Endothelial cell (in vitro differentiated cells): ENCODE measurements around the gene LANCL2. TPM values are rescaled to one million over a fixed set of nuclear protein-coding genes. Genes with fewer than 3 reads are reported as not detected.

ENCODE experiments used
- DNase-seq: peaks from one replicate; pipeline ENCODE4 v3.0.0; 2021; ENCODE audit warnings: low spot score
- H3K27ac Mint-ChIP-seq: one replicate; pipeline ENCODE4 v1.8.0; 2021; ENCODE audit warnings: mixed read lengths, inconsistent platforms; ENCODE audit not compliant: unreplicated experiment
- H3K27me3 Mint-ChIP-seq: one replicate; pipeline ENCODE4 v1.8.0; 2021; ENCODE audit warnings: mild to moderate bottlenecking, moderate library complexity, mixed read lengths, inconsistent platforms; ENCODE audit not compliant: unreplicated experiment
- H3K36me3 Mint-ChIP-seq: one replicate; pipeline ENCODE4 v1.8.0; 2021; ENCODE audit warnings: mild to moderate bottlenecking, low read depth, mixed read lengths, inconsistent platforms; ENCODE audit not compliant: unreplicated experiment
- H3K4me1 Mint-ChIP-seq: one replicate; pipeline ENCODE4 v1.8.0; 2021; ENCODE audit warnings: mild to moderate bottlenecking, mixed read lengths, inconsistent platforms; ENCODE audit not compliant: unreplicated experiment
- H3K4me3 Mint-ChIP-seq: one replicate; pipeline ENCODE4 v1.8.0; 2021; ENCODE audit warnings: mild to moderate bottlenecking, mixed read lengths, inconsistent platforms; ENCODE audit not compliant: unreplicated experiment
- H3K9me3 Mint-ChIP-seq: one replicate; pipeline ENCODE4 v1.8.0; 2021; ENCODE audit warnings: mixed read lengths, inconsistent platforms; ENCODE audit not compliant: unreplicated experiment
- long read RNA-seq: library from polyadenylated mRNA; unstranded; transcript quantifications from one replicate; pipeline ENCODE4 v2.0.0, GENCODE V29; 2020; ENCODE audit not compliant: unreplicated experiment
- total RNA-seq: library from RNA; stranded (reverse); fragmentation: NEBNext Ultra II Directional; extraction: Animal tissue kit (Norgen Biotek cat#: 25700); gene quantifications from one replicate; pipeline ENCODE4 v1.2.1, GENCODE V29; 2021; ENCODE audit not compliant: unreplicated experiment
- TF ChIP-seq, protein P1 (sequence below): fragments of 200-600 bp; sonication (generic); IDR thresholded peaks from one replicate; pipeline ENCODE4 v1.5.0; 2021; ENCODE audit warnings: antibody characterized with exemption; ENCODE audit not compliant: unreplicated experiment

LANCL2 gene, protein sequence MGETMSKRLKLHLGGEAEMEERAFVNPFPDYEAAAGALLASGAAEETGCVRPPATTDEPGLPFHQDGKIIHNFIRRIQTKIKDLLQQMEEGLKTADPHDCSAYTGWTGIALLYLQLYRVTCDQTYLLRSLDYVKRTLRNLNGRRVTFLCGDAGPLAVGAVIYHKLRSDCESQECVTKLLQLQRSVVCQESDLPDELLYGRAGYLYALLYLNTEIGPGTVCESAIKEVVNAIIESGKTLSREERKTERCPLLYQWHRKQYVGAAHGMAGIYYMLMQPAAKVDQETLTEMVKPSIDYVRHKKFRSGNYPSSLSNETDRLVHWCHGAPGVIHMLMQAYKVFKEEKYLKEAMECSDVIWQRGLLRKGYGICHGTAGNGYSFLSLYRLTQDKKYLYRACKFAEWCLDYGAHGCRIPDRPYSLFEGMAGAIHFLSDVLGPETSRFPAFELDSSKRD
- 14.8 TPM for total RNA-seq
- long read RNA-seq, full-length matches to known transcripts: 3 of 4 reads
- long read RNA-seq, partial matches to known transcripts: 0 of 4 reads
- long read RNA-seq, other reads (novel, unspliced or antisense): 1 of 4 reads

DNA sequence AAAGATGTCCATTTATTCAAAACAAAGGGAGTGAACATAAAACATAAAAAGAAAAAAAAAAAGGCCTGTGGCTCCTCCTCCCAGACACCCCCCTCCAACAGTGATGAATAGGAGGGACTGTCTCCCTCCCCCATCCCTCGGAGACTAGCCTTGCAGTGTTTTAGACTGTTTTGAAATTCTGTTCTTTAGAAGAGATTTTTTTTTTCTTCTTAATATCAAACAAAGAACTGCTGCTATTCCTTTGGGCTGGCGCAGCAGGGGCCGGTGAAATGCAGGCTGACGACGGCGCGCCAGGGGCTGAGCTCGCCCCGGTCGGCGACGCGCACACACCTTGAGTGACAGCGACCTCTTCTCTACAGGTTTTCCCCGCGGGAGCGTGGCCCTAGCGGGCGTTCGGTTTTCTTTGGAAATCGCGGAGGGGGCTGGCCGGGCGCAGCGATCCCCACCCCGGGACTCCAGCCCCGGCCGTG lies at the start of gene LANCL2:
LANCL2 (plus strand) TSS at position 133 of the 470 bp plus-strand sequence. CDS start 689 bp downstream, outside the sequence.
- Mint-ChIP-seq H3K27me3 (peaks cover 4% of the 10 kb centered on the region), H3K4me1 (peaks cover 15% of the 10 kb centered on the region), H3K36me3 (no peaks in the 10 kb centered on the region), H3K27ac (peak within 1 kb of the TSS; percentile 95), H3K9me3 (no peaks in the 10 kb centered on the region), H3K4me3 (peak within 1 kb of the TSS; percentile 98)
- DNase-seq: no peak
- TF ChIP-seq, protein P1, sequence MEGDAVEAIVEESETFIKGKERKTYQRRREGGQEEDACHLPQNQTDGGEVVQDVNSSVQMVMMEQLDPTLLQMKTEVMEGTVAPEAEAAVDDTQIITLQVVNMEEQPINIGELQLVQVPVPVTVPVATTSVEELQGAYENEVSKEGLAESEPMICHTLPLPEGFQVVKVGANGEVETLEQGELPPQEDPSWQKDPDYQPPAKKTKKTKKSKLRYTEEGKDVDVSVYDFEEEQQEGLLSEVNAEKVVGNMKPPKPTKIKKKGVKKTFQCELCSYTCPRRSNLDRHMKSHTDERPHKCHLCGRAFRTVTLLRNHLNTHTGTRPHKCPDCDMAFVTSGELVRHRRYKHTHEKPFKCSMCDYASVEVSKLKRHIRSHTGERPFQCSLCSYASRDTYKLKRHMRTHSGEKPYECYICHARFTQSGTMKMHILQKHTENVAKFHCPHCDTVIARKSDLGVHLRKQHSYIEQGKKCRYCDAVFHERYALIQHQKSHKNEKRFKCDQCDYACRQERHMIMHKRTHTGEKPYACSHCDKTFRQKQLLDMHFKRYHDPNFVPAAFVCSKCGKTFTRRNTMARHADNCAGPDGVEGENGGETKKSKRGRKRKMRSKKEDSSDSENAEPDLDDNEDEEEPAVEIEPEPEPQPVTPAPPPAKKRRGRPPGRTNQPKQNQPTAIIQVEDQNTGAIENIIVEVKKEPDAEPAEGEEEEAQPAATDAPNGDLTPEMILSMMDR: no peak

DNA sequence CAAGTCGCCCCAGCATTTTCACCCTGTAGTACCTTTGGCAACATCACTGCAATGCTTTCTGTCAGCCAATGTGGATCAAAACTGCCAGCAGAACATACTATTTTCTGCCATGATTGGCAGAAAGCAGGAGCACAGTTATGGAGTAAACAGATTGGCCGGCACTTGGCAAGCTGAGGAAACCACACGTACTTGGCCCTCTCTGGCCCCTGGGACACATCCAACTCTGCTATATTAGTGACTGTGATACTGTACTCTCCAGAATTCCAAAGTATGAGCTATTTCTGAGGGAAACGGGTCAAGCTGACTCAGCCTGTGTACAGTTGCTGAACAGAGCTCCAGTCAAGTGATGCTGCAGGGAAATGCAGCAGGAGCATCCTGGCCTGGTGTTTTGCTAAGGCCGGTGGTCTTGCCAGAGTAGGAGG lies 39.8 kb upstream of the LANCL2 start:
- Mint-ChIP-seq H3K27me3 (no peaks in the 10 kb centered on the region), H3K4me3 (no peak overlapping the region), H3K36me3 (no peaks in the 10 kb centered on the region), H3K4me1 (no peaks in the 10 kb centered on the region), H3K27ac (no peak overlapping the region), H3K9me3 (no peaks in the 10 kb centered on the region)
- TF ChIP-seq, protein P1: no peak
- no peak for DNase-seq

DNA sequence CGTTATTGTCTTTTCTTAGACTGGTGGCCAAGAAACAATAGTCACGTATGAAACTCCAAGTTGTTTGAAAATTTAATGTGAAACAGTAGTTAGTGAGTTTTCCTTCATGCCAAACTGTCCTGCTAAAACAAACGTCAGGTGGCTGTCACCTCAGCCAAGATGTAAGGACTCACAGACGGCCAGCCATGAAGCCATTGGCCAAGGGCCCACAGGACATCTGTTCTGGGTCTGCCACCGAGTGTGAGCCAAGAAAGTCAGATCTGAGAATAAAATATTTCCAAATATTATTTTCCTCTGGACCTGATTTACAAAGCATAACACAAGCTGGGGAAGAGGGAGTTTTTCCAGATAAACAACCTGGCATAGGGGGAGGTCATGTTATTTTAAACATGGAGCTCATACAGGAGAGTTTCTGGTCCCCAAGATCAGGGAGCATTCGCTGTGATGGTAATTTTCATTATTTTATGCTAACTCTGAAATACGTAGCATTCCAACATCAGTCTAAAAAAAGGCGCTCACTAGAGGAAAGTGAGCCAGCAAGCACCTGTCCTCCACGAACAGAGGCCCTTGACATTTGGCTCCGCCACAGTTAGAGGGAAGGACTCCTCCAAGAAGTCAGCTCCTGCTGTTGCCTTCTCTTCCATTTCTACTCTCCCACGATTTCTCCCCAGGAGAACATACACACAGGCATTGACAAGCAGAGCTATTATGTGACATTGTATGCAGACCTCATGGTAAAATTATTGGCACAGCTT lies 38.9 kb upstream of the LANCL2 start:
- Mint-ChIP-seq H3K4me1 (no peaks in the 10 kb centered on the region), H3K9me3 (no peaks in the 10 kb centered on the region), H3K36me3 (no peaks in the 10 kb centered on the region), H3K27me3 (no peaks in the 10 kb centered on the region), H3K27ac (no peak overlapping the region), H3K4me3 (no peak overlapping the region)
- TF ChIP-seq, protein P1: no peak
- DNase-seq: no peak

DNA sequence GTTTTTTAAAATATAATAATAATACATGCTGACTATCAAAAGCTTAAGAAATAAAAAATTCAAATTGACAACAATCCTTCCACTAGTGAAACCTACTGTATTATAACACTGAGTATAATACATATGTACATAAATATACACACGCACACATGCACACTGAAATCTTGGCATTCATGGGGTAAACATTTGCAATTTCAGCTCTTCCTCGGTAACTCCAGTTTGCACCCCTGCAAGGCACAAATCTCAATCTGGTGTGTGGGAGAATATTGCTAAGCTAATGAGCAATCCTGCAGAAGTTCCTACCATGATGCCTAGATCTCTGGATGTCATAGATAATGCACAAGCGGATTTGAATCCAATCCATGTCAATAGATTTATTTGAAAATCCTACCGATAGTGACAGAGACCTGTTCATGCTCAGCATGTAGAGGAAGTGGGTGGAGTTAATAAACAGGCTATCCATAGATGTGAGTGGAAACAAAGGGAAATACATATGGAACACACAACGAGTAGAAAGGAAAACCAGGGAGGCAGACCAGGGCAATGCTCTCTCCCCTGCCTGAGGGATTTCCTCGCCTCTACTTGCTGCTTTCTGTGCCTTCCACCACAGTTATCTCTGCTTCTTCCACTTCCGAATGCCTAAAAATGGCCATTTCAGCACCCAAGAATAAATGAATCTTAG lies 38.1 kb upstream of the LANCL2 start:
- Mint-ChIP-seq H3K27ac (no peak overlapping the region), H3K36me3 (no peaks in the 10 kb centered on the region), H3K4me1 (no peaks in the 10 kb centered on the region), H3K4me3 (no peak overlapping the region), H3K9me3 (no peaks in the 10 kb centered on the region), H3K27me3 (no peaks in the 10 kb centered on the region)
- TF ChIP-seq, protein P1: no peak
- DNase-seq: no peak
